Endothelial cell (in vitro differentiated cells): Measurements from ENCODE around the gene DSCAML1. TPM values are rescaled to one million over a fixed set of nuclear protein-coding genes. Genes with fewer than 3 reads are reported as not detected.

ENCODE experiments used
- DNase-seq: peaks from one replicate; pipeline ENCODE4 v3.0.0; 2021; ENCODE audit warnings: low spot score
- H3K27ac Mint-ChIP-seq: one replicate; pipeline ENCODE4 v1.8.0; 2021; ENCODE audit warnings: mixed read lengths, inconsistent platforms; ENCODE audit not compliant: unreplicated experiment
- H3K27me3 Mint-ChIP-seq: one replicate; pipeline ENCODE4 v1.8.0; 2021; ENCODE audit warnings: mild to moderate bottlenecking, moderate library complexity, mixed read lengths, inconsistent platforms; ENCODE audit not compliant: unreplicated experiment
- H3K36me3 Mint-ChIP-seq: one replicate; pipeline ENCODE4 v1.8.0; 2021; ENCODE audit warnings: mild to moderate bottlenecking, low read depth, mixed read lengths, inconsistent platforms; ENCODE audit not compliant: unreplicated experiment
- H3K4me1 Mint-ChIP-seq: one replicate; pipeline ENCODE4 v1.8.0; 2021; ENCODE audit warnings: mild to moderate bottlenecking, mixed read lengths, inconsistent platforms; ENCODE audit not compliant: unreplicated experiment
- H3K4me3 Mint-ChIP-seq: one replicate; pipeline ENCODE4 v1.8.0; 2021; ENCODE audit warnings: mild to moderate bottlenecking, mixed read lengths, inconsistent platforms; ENCODE audit not compliant: unreplicated experiment
- H3K9me3 Mint-ChIP-seq: one replicate; pipeline ENCODE4 v1.8.0; 2021; ENCODE audit warnings: mixed read lengths, inconsistent platforms; ENCODE audit not compliant: unreplicated experiment
- CTCF ChIP-seq: fragments of 200-600 bp; sonication (generic); IDR thresholded peaks from one replicate; pipeline ENCODE4 v1.5.0; 2021; ENCODE audit warnings: antibody characterized with exemption; ENCODE audit not compliant: unreplicated experiment
- total RNA-seq: library from RNA; stranded (reverse); fragmentation: NEBNext Ultra II Directional; extraction: Animal tissue kit (Norgen Biotek cat#: 25700); gene quantifications from one replicate; pipeline ENCODE4 v1.2.1, GENCODE V29; 2021; ENCODE audit not compliant: unreplicated experiment

DSCAML1 gene
- total RNA-seq, 1 donor from 2014 or later: 3.8 TPM

GRCh38 chr11:117834068-117834810 lies 37.2 kb upstream of the DSCAML1 start:
- no peaks in the 10 kb centered on the region for H3K36me3 Mint-ChIP-seq
- no peak for TF ChIP-seq CTCF
- peaks cover 9% of the 10 kb centered on the region for H3K4me1 Mint-ChIP-seq
- H3K9me3 Mint-ChIP-seq: no peaks in the 10 kb centered on the region
- DNase-seq: no peak
- H3K4me3 Mint-ChIP-seq: no peak overlapping the region
- H3K27ac Mint-ChIP-seq: no peak overlapping the region
- H3K27me3 Mint-ChIP-seq: peaks cover 3% of the 10 kb centered on the region

DNA sequence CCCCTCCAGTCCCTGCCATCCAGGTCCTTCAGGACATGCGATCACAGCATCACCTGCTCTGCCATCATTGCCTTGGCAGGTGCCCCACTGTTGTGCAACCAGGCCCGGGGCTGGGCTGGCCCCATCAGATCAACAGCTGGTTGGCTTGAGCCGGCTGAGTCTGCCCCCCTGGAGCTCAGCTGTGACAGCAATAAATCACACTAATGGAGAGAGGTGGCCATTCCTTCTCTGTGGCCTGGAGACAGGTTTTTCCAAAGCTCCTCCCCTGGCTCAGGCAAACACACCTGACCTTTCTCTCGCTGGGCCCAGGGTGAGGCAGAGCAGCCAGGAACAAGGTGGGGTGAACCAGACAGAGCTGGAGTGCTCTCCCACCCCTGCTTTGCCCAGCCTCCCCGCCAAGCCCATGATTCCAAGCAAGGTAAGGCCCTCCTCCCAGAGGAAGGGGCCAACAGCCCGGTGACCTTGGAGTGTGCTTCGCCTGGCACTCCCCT lies 36.4 kb upstream of the DSCAML1 start:
- Mint-ChIP-seq H3K36me3 (no peaks in the 10 kb centered on the region), H3K27me3 (peaks cover 3% of the 10 kb centered on the region), H3K9me3 (no peaks in the 10 kb centered on the region), H3K4me1 (peaks cover 9% of the 10 kb centered on the region), H3K27ac (no peak overlapping the region), H3K4me3 (no peak overlapping the region)
- no peak for DNase-seq
- TF ChIP-seq CTCF: no peak

DNA sequence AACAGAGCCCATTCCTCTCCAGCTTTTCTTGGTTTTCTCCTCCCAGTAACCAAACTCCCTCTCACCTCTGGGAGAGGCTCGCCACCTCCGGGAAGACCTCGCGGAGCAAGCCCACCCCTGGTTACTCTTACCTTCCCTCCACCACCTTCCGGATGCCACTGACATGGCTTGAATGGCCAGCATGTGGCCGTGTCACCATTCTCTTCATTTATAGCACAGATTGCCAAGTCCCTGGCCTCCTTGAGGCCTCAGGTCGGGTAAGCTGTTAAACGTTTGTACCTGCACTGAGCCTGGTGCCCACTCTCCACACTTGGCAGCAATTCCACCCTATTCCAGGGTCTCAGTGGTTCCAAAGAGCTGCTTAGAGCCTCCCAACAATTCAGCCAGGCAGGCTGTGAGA lies 35.5 kb upstream of the DSCAML1 start:
- Mint-ChIP-seq H3K4me3 (no peak overlapping the region), H3K36me3 (no peaks in the 10 kb centered on the region), H3K4me1 (peaks cover 9% of the 10 kb centered on the region), H3K9me3 (no peaks in the 10 kb centered on the region), H3K27ac (no peak overlapping the region), H3K27me3 (peaks cover 7% of the 10 kb centered on the region)
- DNase-seq: no peak
- no peak for TF ChIP-seq CTCF

DNA sequence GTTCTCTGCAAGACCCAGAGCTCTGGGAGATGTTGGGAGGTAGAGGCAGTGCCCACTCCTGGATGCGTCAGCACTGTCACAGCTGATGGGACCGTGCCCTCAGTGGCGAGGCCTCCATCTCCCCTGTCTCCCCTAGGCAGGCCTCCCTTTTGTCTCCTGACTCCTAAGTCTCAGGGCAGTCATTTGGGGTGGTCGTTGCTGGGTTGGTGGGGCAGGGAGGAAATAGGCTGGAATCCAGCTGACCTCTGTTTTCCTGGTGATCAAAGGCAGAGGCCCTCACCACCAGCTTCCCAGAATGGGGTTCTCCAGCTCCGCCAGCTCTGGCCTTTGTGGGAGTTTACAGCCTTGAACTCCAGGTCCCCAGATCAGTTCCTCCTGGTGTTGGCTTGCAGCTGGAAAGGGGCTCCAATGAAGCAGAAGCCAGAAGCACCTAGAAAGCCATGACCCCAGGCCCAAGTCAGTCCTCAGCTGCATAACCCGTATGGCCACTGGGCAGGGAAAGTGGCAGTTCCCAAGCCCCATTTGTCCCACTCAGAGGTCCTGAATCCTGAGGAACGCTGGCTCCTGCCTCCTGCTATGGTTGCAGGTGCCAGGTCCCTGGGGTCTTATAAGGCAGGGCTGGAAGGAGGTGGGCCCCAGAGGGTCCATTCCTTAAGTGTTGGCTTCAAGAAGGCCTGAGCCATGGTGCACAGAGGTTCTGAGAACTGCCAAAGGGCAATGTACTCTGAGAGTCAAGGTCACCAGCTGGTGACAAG lies 34.8 kb upstream of the DSCAML1 start:
- Mint-ChIP-seq H3K4me3 (no peak overlapping the region), H3K27me3 (peaks cover 8% of the 10 kb centered on the region), H3K9me3 (no peaks in the 10 kb centered on the region), H3K36me3 (no peaks in the 10 kb centered on the region), H3K27ac (no peak overlapping the region), H3K4me1 (peaks cover 9% of the 10 kb centered on the region)
- no peak for TF ChIP-seq CTCF
- DNase-seq: no peak
